Osteocyte (in vitro differentiated cells): ENCODE results near the gene VIPR2. TPM values are rescaled to one million over a fixed set of nuclear protein-coding genes. Genes with fewer than 3 reads are reported as not detected.

ENCODE experiments used
- DNase-seq: peaks from one replicate; pipeline ENCODE4 v3.0.0; 2021; ENCODE audit warnings: mixed read lengths; ENCODE audit not compliant: unreplicated experiment; ENCODE audit errors: extremely low spot score
- H3K27ac Mint-ChIP-seq: one replicate; pipeline ENCODE4 v1.8.0; 2021; ENCODE audit warnings: mild to moderate bottlenecking, mixed read lengths; ENCODE audit not compliant: unreplicated experiment
- H3K27me3 Mint-ChIP-seq: one replicate; pipeline ENCODE4 v1.8.0; 2021; ENCODE audit warnings: mixed read lengths; ENCODE audit not compliant: unreplicated experiment
- H3K36me3 Mint-ChIP-seq: one replicate; pipeline ENCODE4 v1.8.0; 2021; ENCODE audit warnings: mixed read lengths; ENCODE audit not compliant: unreplicated experiment
- H3K4me1 Mint-ChIP-seq: one replicate; pipeline ENCODE4 v1.8.0; 2021; ENCODE audit warnings: mixed read lengths; ENCODE audit not compliant: unreplicated experiment
- H3K4me3 Mint-ChIP-seq: one replicate; pipeline ENCODE4 v1.8.0; 2021; ENCODE audit warnings: mild to moderate bottlenecking, moderate library complexity, mixed read lengths; ENCODE audit not compliant: unreplicated experiment
- H3K9me3 Mint-ChIP-seq: one replicate; pipeline ENCODE4 v1.8.0; 2021; ENCODE audit warnings: mixed read lengths; ENCODE audit not compliant: unreplicated experiment
- CTCF ChIP-seq: fragments of 200-600 bp; sonication (generic); IDR thresholded peaks from 2 replicates; pipeline ENCODE4 v1.5.0; 2021; ENCODE audit warnings: antibody characterized with exemption, mild to moderate bottlenecking, moderate library complexity
- total RNA-seq: library from RNA; stranded (reverse); gene quantifications from 2 replicates; pipeline ENCODE4 v1.2.1, GENCODE V29; 2021

VIPR2 gene
- total RNA-seq, 1 donor from 2014 or later, result 0.19 TPM

- Mint-ChIP-seq H3K4me1 (peaks cover 6% of the 10 kb centered on the region), H3K27me3 (peaks cover 49% of the 10 kb centered on the region), H3K4me3 (no peak overlapping the region), H3K9me3 (no peaks in the 10 kb centered on the region), H3K27ac (no peak overlapping the region), H3K36me3 (no peaks in the 10 kb centered on the region)
- DNase-seq, result no peak
- no peak for TF ChIP-seq CTCF
Observed at GRCh38 chr7:159141660-159142059, 3.0 kb downstream of the VIPR2 start.

- Mint-ChIP-seq H3K27me3 (peaks cover 49% of the 10 kb centered on the region), H3K27ac (no peak overlapping the region)
Observed at GRCh38 chr7:159141167-159141566, 3.5 kb downstream of the VIPR2 start.

GRCh38 chr7:159140170-159140910 is 4.3 kb downstream of the VIPR2 start:
- peaks cover 48% of the 10 kb centered on the region for H3K27me3 Mint-ChIP-seq
- no peaks in the 10 kb centered on the region for H3K9me3 Mint-ChIP-seq
- no peaks in the 10 kb centered on the region for H3K36me3 Mint-ChIP-seq
- DNase-seq, result peak; percentile 79
- no peak overlapping the region for H3K27ac Mint-ChIP-seq
- TF ChIP-seq CTCF, result no peak
- peaks cover 6% of the 10 kb centered on the region for H3K4me1 Mint-ChIP-seq
- no peak overlapping the region for H3K4me3 Mint-ChIP-seq

More at GRCh38 chr7:159141167-159141566, 3.5 kb downstream of the VIPR2 start:
- peaks cover 6% of the 10 kb centered on the region for H3K4me1 Mint-ChIP-seq
- peak; percentile 57 for DNase-seq
- H3K4me3 Mint-ChIP-seq, result no peak overlapping the region
- H3K36me3 Mint-ChIP-seq, result no peaks in the 10 kb centered on the region
- H3K9me3 Mint-ChIP-seq, result no peaks in the 10 kb centered on the region
- TF ChIP-seq CTCF, result no peak

DNA sequence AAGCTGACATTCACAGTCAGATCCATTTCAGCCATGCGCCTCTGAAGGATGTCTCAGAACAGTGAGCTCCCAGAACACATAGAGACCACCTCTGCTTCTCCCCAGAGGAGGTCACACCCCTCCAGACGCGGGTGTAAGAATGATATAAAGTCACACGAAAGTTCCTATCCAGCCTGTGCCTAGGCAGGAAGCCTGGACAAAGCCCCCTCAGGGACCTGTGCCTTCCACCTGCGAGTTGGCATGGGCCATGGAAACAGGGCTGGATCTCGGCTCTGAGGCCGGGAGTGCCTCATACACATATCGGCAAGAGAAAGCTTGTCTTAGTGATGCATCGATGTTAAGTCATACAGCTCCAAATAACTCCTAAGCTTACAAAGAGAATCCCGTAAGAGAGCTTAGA is 5.0 kb downstream of the VIPR2 start:
- no peaks in the 10 kb centered on the region for H3K36me3 Mint-ChIP-seq
- H3K27me3 Mint-ChIP-seq, result peaks cover 45% of the 10 kb centered on the region
- H3K4me1 Mint-ChIP-seq, result peaks cover 6% of the 10 kb centered on the region
- peak; percentile 67 for DNase-seq
- H3K27ac Mint-ChIP-seq, result no peak overlapping the region
- no peak for TF ChIP-seq CTCF
- H3K9me3 Mint-ChIP-seq, result no peaks in the 10 kb centered on the region
- H3K4me3 Mint-ChIP-seq, result no peak overlapping the region

- DNase-seq, result peak; percentile 70
- no peak overlapping the region for H3K4me3 Mint-ChIP-seq
- H3K27me3 Mint-ChIP-seq, result peaks cover 44% of the 10 kb centered on the region
- H3K36me3 Mint-ChIP-seq, result no peaks in the 10 kb centered on the region
- peaks cover 6% of the 10 kb centered on the region for H3K4me1 Mint-ChIP-seq
- TF ChIP-seq CTCF, result no peak
- H3K9me3 Mint-ChIP-seq, result no peaks in the 10 kb centered on the region
- no peak overlapping the region for H3K27ac Mint-ChIP-seq
Observed at GRCh38 chr7:159139202-159139601, 5.5 kb downstream of the VIPR2 start.
